Measurements from ENCODE around the gene CYFIP2.

GRCh38 chr5:157352756-157353340 lies 86.9 kb downstream of the CYFIP2 start:
- TF ChIP-seq, protein P1, sequence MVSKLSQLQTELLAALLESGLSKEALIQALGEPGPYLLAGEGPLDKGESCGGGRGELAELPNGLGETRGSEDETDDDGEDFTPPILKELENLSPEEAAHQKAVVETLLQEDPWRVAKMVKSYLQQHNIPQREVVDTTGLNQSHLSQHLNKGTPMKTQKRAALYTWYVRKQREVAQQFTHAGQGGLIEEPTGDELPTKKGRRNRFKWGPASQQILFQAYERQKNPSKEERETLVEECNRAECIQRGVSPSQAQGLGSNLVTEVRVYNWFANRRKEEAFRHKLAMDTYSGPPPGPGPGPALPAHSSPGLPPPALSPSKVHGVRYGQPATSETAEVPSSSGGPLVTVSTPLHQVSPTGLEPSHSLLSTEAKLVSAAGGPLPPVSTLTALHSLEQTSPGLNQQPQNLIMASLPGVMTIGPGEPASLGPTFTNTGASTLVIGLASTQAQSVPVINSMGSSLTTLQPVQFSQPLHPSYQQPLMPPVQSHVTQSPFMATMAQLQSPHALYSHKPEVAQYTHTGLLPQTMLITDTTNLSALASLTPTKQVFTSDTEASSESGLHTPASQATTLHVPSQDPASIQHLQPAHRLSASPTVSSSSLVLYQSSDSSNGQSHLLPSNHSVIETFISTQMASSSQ (IDR thresholded peaks at IDR 0.05; ENCODE audit: low read depth) = no peak
- TF ChIP-seq, protein P1 (CRISPR knock-in tag; IDR thresholded peaks at IDR 0.05; ENCODE audit: borderline replicate concordance) = no peak
- TF ChIP-seq MYPOP (CRISPR knock-in tag; IDR thresholded peaks at IDR 0.05) (no peak), ZC3H4 (CRISPR knock-in tag; IDR thresholded peaks at IDR 0.05; ENCODE audit: borderline replicate concordance) (no peak)
- TF ChIP-seq, protein P2, sequence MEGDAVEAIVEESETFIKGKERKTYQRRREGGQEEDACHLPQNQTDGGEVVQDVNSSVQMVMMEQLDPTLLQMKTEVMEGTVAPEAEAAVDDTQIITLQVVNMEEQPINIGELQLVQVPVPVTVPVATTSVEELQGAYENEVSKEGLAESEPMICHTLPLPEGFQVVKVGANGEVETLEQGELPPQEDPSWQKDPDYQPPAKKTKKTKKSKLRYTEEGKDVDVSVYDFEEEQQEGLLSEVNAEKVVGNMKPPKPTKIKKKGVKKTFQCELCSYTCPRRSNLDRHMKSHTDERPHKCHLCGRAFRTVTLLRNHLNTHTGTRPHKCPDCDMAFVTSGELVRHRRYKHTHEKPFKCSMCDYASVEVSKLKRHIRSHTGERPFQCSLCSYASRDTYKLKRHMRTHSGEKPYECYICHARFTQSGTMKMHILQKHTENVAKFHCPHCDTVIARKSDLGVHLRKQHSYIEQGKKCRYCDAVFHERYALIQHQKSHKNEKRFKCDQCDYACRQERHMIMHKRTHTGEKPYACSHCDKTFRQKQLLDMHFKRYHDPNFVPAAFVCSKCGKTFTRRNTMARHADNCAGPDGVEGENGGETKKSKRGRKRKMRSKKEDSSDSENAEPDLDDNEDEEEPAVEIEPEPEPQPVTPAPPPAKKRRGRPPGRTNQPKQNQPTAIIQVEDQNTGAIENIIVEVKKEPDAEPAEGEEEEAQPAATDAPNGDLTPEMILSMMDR (CRISPR knock-in tag; IDR thresholded peaks at IDR 0.05) = no peak
